Astrocyte (in vitro differentiated cells and primary cell): ENCODE results near the gene TMEM271. TPM values are rescaled to one million over a fixed set of nuclear protein-coding genes. Genes with fewer than 3 reads are reported as not detected.

Source experiments
- DNase-seq: peaks from one replicate; pipeline ENCODE4 v3.0.0-alpha.2; 2010; ENCODE audit warnings: low read depth
- FAIRE-seq: peaks from 2 replicates; lab custom pipeline; 2011; peaks lifted over from hg19 to GRCh38; lab: Jason Lieb, UNC
- H2AFZ ChIP-seq: 2 replicates; pipeline ENCODE4 v1.6.0; 2012; ENCODE audit warnings: low read depth, low read length, inconsistent platforms
- H3K27ac ChIP-seq: 2 replicates; pipeline ENCODE4 v1.5.1; 2011; ENCODE audit warnings: low read depth, low read length, inconsistent platforms
- H3K27me3 ChIP-seq: 2 replicates; pipeline ENCODE4 v1.6.0; 2011; ENCODE audit warnings: low read length, inconsistent platforms; ENCODE audit not compliant: insufficient read depth
- H3K36me3 ChIP-seq: 2 replicates; pipeline ENCODE4 v1.5.1; 2011; ENCODE audit warnings: low read length, inconsistent platforms; ENCODE audit not compliant: insufficient read depth
- H3K4me1 ChIP-seq: 2 replicates; pipeline ENCODE4 v1.5.1; 2011; ENCODE audit warnings: low read length, inconsistent platforms; ENCODE audit not compliant: insufficient read depth
- H3K4me2 ChIP-seq: 2 replicates; pipeline ENCODE4 v1.6.0; 2012; ENCODE audit warnings: low read length, inconsistent platforms
- H3K4me3 ChIP-seq: 2 replicates; pipeline ENCODE4 v1.5.1; 2011; ENCODE audit warnings: low read depth, mild to moderate bottlenecking, low read length, inconsistent platforms; ENCODE audit not compliant: insufficient read depth
- H3K79me2 ChIP-seq: 2 replicates; pipeline ENCODE4 v1.6.0; 2012; ENCODE audit warnings: mild to moderate bottlenecking, low read length, inconsistent platforms; ENCODE audit not compliant: insufficient read depth
- H3K9ac ChIP-seq: 2 replicates; pipeline ENCODE4 v1.6.0; 2012; ENCODE audit warnings: mild to moderate bottlenecking, low read length, inconsistent platforms
- H3K9me3 ChIP-seq: 2 replicates; pipeline ENCODE4 v1.5.1; 2012; ENCODE audit warnings: low read depth, mild to moderate bottlenecking, low read length, inconsistent platforms; ENCODE audit not compliant: insufficient read depth
- H4K20me1 ChIP-seq: 2 replicates; pipeline ENCODE4 v1.6.0; 2012; ENCODE audit warnings: low read length, inconsistent platforms; ENCODE audit not compliant: insufficient read depth
- H3K27ac Mint-ChIP-seq: one replicate; pipeline ENCODE4 v1.8.0; 2021; ENCODE audit warnings: mild to moderate bottlenecking, mixed read lengths; ENCODE audit not compliant: unreplicated experiment
- H3K27me3 Mint-ChIP-seq: one replicate; pipeline ENCODE4 v1.8.0; 2021; ENCODE audit warnings: low read depth, mixed read lengths; ENCODE audit not compliant: unreplicated experiment
- H3K36me3 Mint-ChIP-seq: one replicate; pipeline ENCODE4 v1.8.0; 2021; ENCODE audit warnings: low read depth, mixed read lengths; ENCODE audit not compliant: unreplicated experiment
- H3K4me1 Mint-ChIP-seq: one replicate; pipeline ENCODE4 v1.8.0; 2021; ENCODE audit warnings: low read depth, mixed read lengths; ENCODE audit not compliant: unreplicated experiment
- H3K4me3 Mint-ChIP-seq: one replicate; pipeline ENCODE4 v1.8.0; 2021; ENCODE audit warnings: mild to moderate bottlenecking, moderate library complexity, mixed read lengths; ENCODE audit not compliant: unreplicated experiment
- H3K9me3 Mint-ChIP-seq: one replicate; pipeline ENCODE4 v1.8.0; 2021; ENCODE audit warnings: mild to moderate bottlenecking, mixed read lengths; ENCODE audit not compliant: unreplicated experiment
- EZH2 ChIP-seq: IDR thresholded peaks from 2 replicates; pipeline ENCODE4 v1.6.1; 2012; ENCODE audit warnings: mild to moderate bottlenecking, low read length, inconsistent platforms; ENCODE audit not compliant: insufficient read depth
- total RNA-seq: library from RNA; stranded (reverse); gene quantifications from 2 replicates; pipeline ENCODE4 v1.2.1, GENCODE V29; 2021
- TF ChIP-seq, protein P1 (sequence below): IDR thresholded peaks from 2 replicates; pipeline ENCODE4 v1.5.1; 2011; ENCODE audit warnings: low read depth, mild to moderate bottlenecking, inconsistent platforms, low read length, moderate library complexity; ENCODE audit not compliant: insufficient read depth

TMEM271 gene
- total RNA-seq, 1 donor from 2014 or later: 4.4 TPM

DNA sequence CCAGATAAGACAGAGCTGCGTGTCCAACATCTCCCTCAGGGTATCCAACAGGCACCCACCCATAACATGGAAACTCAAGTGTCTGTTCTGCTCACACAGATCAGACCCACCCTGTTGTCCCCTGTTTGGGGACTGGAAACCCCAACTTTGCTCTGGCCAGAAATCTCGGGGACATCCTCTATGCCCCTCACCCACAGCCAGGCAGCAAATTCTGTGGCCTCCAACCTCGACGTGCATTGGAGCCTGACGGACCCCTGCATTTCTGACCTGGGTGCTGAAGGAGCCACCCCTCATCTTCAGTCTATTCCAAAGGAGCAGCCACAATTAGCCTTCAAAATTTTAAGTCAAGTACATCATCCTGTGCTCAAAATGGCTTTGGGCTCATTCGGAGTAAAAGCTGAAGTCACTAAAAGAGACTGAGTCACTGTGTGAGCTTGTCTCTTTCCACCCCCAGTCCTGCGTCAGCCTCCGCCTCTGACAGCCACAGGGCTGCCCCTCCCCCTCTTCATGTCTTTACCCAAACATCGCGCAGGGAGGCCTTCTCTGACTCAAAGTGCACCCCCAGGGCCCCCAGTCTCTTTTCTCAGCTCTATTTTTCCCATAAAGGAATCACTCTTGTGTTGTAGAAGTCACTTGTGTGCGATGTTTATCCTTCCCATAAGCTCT lies 24.9 kb upstream of the TMEM271 start:
- peaks cover 4% of the 10 kb centered on the region for H3K9me3 Mint-ChIP-seq
- Histone ChIP-seq H2AFZ (no peak overlapping the region), H3K27ac (no peak overlapping the region), H3K27me3 (no peaks in the 10 kb centered on the region), H3K4me3 (no peak overlapping the region), H3K4me2 (no peak overlapping the region), H3K4me1 (no peaks in the 10 kb centered on the region), H3K36me3 (no peaks in the 10 kb centered on the region), H4K20me1 (no peaks in the 10 kb centered on the region), H3K9ac (no peak overlapping the region), H3K79me2 (no peaks in the 10 kb centered on the region), H3K9me3 (no peaks in the 10 kb centered on the region)
- peaks cover 3% of the 10 kb centered on the region for H3K36me3 Mint-ChIP-seq
- DNase-seq (no peak), FAIRE-seq (no peak)
- peaks cover 35% of the 10 kb centered on the region for H3K27me3 Mint-ChIP-seq
- H3K27ac Mint-ChIP-seq: no peak overlapping the region
- peaks cover 11% of the 10 kb centered on the region for H3K4me1 Mint-ChIP-seq
- TF ChIP-seq, protein P1, sequence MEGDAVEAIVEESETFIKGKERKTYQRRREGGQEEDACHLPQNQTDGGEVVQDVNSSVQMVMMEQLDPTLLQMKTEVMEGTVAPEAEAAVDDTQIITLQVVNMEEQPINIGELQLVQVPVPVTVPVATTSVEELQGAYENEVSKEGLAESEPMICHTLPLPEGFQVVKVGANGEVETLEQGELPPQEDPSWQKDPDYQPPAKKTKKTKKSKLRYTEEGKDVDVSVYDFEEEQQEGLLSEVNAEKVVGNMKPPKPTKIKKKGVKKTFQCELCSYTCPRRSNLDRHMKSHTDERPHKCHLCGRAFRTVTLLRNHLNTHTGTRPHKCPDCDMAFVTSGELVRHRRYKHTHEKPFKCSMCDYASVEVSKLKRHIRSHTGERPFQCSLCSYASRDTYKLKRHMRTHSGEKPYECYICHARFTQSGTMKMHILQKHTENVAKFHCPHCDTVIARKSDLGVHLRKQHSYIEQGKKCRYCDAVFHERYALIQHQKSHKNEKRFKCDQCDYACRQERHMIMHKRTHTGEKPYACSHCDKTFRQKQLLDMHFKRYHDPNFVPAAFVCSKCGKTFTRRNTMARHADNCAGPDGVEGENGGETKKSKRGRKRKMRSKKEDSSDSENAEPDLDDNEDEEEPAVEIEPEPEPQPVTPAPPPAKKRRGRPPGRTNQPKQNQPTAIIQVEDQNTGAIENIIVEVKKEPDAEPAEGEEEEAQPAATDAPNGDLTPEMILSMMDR: no peak
- TF ChIP-seq EZH2: no peak
- no peak overlapping the region for H3K4me3 Mint-ChIP-seq

DNA sequence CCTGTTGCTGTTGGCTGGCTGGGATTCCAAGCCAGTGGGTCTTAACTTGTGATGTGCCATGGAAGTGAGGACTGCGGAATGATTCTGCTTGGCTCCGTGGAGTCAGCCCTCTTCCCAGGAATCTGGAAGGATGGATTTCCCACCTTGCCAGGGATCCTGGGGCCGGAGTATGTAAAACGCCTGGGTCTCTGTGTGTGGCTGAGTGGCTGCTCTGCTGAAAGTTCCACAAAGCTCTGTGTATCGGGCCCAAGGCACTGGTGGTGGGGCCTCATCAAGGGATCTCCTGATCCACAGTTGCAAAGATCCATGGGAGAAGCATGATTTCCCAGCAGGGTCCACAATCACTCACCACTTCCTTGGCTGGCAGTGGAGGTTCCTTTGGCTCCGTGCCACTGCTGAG lies 24.1 kb upstream of the TMEM271 start:
- Mint-ChIP-seq H3K36me3 (peaks cover 3% of the 10 kb centered on the region), H3K27ac (no peak overlapping the region), H3K4me1 (peaks cover 11% of the 10 kb centered on the region), H3K4me3 (no peak overlapping the region), H3K9me3 (peaks cover 4% of the 10 kb centered on the region), H3K27me3 (peaks cover 34% of the 10 kb centered on the region)
- Histone ChIP-seq H3K27ac (no peak overlapping the region), H3K9ac (no peak overlapping the region), H3K36me3 (no peaks in the 10 kb centered on the region), H2AFZ (no peak overlapping the region), H3K9me3 (no peaks in the 10 kb centered on the region), H3K4me1 (no peaks in the 10 kb centered on the region), H3K27me3 (no peaks in the 10 kb centered on the region), H3K4me2 (no peak overlapping the region), H4K20me1 (no peaks in the 10 kb centered on the region), H3K79me2 (no peaks in the 10 kb centered on the region), H3K4me3 (no peak overlapping the region)
- FAIRE-seq (no peak), DNase-seq (no peak)
- TF ChIP-seq, protein P1: no peak
- TF ChIP-seq EZH2: no peak

DNA sequence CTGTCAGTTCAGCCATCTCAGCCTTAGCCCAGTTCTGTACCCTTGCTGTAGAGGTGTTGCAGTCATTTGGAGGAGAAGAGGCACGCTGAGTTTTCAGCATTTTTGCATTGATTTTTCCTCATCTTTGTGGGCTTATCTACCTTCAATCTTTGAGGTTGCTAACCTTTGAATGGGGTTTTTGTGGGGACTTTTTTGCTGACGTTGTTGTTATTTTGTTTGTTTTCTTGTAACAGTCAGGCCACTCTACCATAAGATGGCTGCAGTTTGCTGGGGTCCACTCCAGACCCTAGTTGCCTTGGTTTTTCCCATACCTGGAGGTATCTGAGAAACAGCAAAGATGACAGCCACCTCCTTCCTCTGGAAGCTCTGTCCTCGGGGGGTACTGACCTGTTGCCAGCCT lies 22.8 kb upstream of the TMEM271 start:
- no peak overlapping the region for H2AFZ ChIP-seq
- H3K9me3 ChIP-seq: no peaks in the 10 kb centered on the region
- no peak overlapping the region for H3K9ac ChIP-seq
- no peak overlapping the region for H3K4me2 ChIP-seq
- no peak for DNase-seq
- FAIRE-seq: no peak
- H3K27me3 ChIP-seq: no peaks in the 10 kb centered on the region
- no peaks in the 10 kb centered on the region for H3K4me1 ChIP-seq
- H4K20me1 ChIP-seq: no peaks in the 10 kb centered on the region
- Mint-ChIP-seq H3K27me3 (peaks cover 41% of the 10 kb centered on the region), H3K4me3 (no peak overlapping the region), H3K4me1 (peaks cover 11% of the 10 kb centered on the region), H3K36me3 (peaks cover 3% of the 10 kb centered on the region), H3K9me3 (peaks cover 10% of the 10 kb centered on the region), H3K27ac (no peak overlapping the region)
- TF ChIP-seq EZH2: no peak
- TF ChIP-seq, protein P1: no peak
- H3K27ac ChIP-seq: no peak overlapping the region
- no peak overlapping the region for H3K4me3 ChIP-seq
- no peaks in the 10 kb centered on the region for H3K79me2 ChIP-seq
- H3K36me3 ChIP-seq: no peaks in the 10 kb centered on the region
